ENCODE data around the gene INIP. TPM values are rescaled to one million over a fixed set of nuclear protein-coding genes. Genes with fewer than 3 reads are reported as not detected.

Gene INIP
- total RNA-seq, 1 experiment from 2014 or later: 24.5 TPM

- Histone ChIP-seq H2BK20ac (ENCODE audit: low read depth, low read length, poor library complexity, severe bottlenecking) (no peak overlapping the region), H3K27me3 (ENCODE audit: insufficient read depth, low read length) (no peaks in the 10 kb centered on the region), H3K79me1 (ENCODE audit: insufficient read depth, low read depth, low read length, poor library complexity, severe bottlenecking) (no peaks in the 10 kb centered on the region), H3K4ac (ENCODE audit: low read depth, low read length) (no peak overlapping the region), H3K79me2 (ENCODE audit: insufficient read depth, low read length) (no peaks in the 10 kb centered on the region), H4K8ac (replicated peaks; ENCODE audit: insufficient read length, low read depth, low read length) (no peak overlapping the region), H2BK15ac (ENCODE audit: low read depth, low read length) (no peak overlapping the region), H4K91ac (ENCODE audit: insufficient read length, low read depth, low read length) (no peak overlapping the region), H2AK5ac (ENCODE audit: insufficient read length, low read length) (no peak overlapping the region), H4K20me1 (ENCODE audit: control insufficient read depth, insufficient read depth, insufficient read length) (no peaks in the 10 kb centered on the region), H3K14ac (ENCODE audit: insufficient read depth, low read length) (no peak overlapping the region), H3K4me2 (ENCODE audit: insufficient read depth, insufficient read length, low read length) (no peak overlapping the region), H3T11ph (ENCODE audit: low read length) (no peak overlapping the region), H3K56ac (ENCODE audit: insufficient read length, low read depth, low read length) (no peak overlapping the region), H3K9ac (ENCODE audit: extremely low read depth, insufficient read length, low read length) (no peak overlapping the region), H2BK120ac (ENCODE audit: low read depth, low read length, poor library complexity, severe bottlenecking) (no peak overlapping the region), H3K18ac (ENCODE audit: insufficient read length, low read depth, low read length) (no peak overlapping the region), H4K5ac (ENCODE audit: insufficient read length, low read depth, low read length) (no peak overlapping the region), H3K23ac (ENCODE audit: insufficient read length, low read depth, low read length) (no peak overlapping the region), H2AFZ (ENCODE audit: low read length) (no peak overlapping the region), H3K23me2 (ENCODE audit: insufficient read length, low read depth, low read length, poor library complexity, severe bottlenecking) (no peaks in the 10 kb centered on the region), H3K4me1 (ENCODE audit: insufficient read depth, low read length) (no peaks in the 10 kb centered on the region), H2BK5ac (ENCODE audit: insufficient read length, low read length) (no peak overlapping the region), H3K9me3 (ENCODE audit: control insufficient read depth, low read depth, low read length) (no peaks in the 10 kb centered on the region), H2BK12ac (ENCODE audit: insufficient read length, low read depth, low read length) (no peak overlapping the region), H3K27ac (ENCODE audit: insufficient read length, low read depth, low read length) (no peak overlapping the region)
- peaks cover 12 to 13% of the 10 kb centered on the region in 2 experiments for H3K9me3 Mint-ChIP-seq
- no peak for DNase-seq
- H3K36me3 Mint-ChIP-seq (ENCODE audit: insufficient read depth in 1 of 3, low read depth in 3 of 3): peaks cover 13 to 25% (median 16%) of the 10 kb centered on the region in 3 experiments
- no peak overlapping the region for H3K4me3 Mint-ChIP-seq
- H3K4me1 Mint-ChIP-seq: peaks cover 13 to 15% of the 10 kb centered on the region in 2 experiments
- H3K27ac Mint-ChIP-seq: no peak overlapping the region
- H3K27me3 Mint-ChIP-seq (ENCODE audit: low read depth): no peaks in the 10 kb centered on the region
- WGBS (ENCODE audit: extremely low coverage, insufficient read length, low lambda C conversion rate): no CpG with 5 or more reads among the region's 4 CpGs
- TF ChIP-seq CTCF (conservative IDR thresholded peaks at IDR 0.05): no peak
These were observed 77.6 kb downstream of the INIP start for GRCh38 chr9:112640311-112640710.

Other genes starting within 250 kb of the INIP start
- gene KIAA1958, start 231.3 kb downstream of the INIP start, total RNA-seq (2021): 32.9 and 34.0 TPM in 2 replicates
- gene SNX30, start 32.6 kb upstream of the INIP start, total RNA-seq (2021): 10.0 and 10.3 TPM in 2 replicates
- not detected in 2 replicates for gene SLC46A2, start 172.8 kb upstream of the INIP start, total RNA-seq (2021)

All from H9 (cell line).